ENCODE data around the gene ISY1. TPM values are rescaled to one million over a fixed set of nuclear protein-coding genes. Genes with fewer than 3 reads are reported as not detected.

ISY1 gene
- total RNA-seq, 1 experiment from 2014 or later: 43.6 TPM

DNA sequence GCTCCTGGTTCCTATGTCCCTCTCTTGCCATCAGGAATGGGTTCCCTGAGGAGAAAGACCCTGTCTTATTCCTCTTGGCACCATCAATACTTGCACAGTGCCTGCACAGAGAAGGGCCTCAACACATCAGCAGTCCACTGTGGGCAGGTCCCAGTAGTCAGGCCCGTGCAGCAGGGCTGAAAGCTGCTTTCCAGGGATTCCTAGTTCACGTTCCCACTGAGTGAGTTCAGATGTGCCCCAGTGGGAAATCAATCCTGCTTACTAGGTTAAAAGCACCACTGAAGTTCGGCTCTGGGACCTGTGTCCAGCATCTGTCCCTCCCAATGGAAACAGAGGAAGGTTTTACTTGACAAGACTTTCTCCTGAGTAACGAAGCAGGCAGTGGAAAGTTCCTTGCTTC, 55.0 kb downstream of the ISY1 start (continued):
- TF ChIP-seq, protein P1, sequence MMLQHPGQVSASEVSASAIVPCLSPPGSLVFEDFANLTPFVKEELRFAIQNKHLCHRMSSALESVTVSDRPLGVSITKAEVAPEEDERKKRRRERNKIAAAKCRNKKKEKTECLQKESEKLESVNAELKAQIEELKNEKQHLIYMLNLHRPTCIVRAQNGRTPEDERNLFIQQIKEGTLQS (IDR thresholded peaks at IDR 0.05): no peak
- TF ChIP-seq, protein P2, sequence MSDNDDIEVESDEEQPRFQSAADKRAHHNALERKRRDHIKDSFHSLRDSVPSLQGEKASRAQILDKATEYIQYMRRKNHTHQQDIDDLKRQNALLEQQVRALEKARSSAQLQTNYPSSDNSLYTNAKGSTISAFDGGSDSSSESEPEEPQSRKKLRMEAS (IDR thresholded peaks at IDR 0.05): no peak
- no peak for TF ChIP-seq TCF7L2 (IDR thresholded peaks at IDR 0.05; ENCODE audit: borderline replicate concordance, extremely low read depth, insufficient read depth, insufficient read length)
- TF ChIP-seq SRF (IDR thresholded peaks at IDR 0.05; ENCODE audit: low read depth): no peak

DNA sequence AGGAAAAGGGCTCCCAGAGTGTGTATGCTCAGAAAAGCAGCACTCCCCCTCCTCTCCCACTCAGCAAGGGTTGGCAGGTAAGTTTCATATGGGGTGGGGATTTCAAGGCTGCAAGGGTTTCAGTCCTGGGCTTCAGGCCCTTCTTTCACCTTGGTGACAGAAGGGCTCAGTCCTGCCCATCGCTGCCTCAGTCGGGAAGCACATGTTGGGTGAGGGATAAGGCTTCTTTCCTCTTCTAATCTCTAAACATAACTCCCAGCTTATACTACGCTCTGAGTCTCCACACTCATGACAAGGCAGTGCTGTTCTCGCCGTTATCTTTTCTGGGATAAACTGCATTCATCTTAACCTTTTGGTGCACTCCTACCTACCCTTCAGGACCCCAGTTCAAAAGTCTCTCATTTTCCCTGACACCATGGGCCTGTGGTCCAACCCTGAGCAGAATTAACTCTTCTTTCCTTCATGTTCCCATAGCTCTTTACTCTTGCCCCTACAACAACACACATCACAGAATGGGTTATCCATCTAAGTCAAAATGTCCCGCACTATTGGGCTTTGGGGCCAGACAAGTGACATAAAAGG, 56.3 kb downstream of the ISY1 start:
- Histone ChIP-seq H3K4me2 (ENCODE audit: low read length) (no peak overlapping the region), H3K4me1 (ENCODE audit: control insufficient read depth in 1 of 2, insufficient read depth in 2 of 2, low read length in 2 of 2) (no peaks in the 10 kb centered on the region), H3K27me3 (ENCODE audit: insufficient read depth, low read length) (no peaks in the 10 kb centered on the region), H2AFZ (ENCODE audit: low read depth, low read length, poor library complexity, severe bottlenecking) (no peak overlapping the region), H3K36me3 (ENCODE audit: control insufficient read depth in 1 of 2, insufficient read depth in 2 of 2, low read length in 2 of 2) (no peaks in the 10 kb centered on the region), H4K20me1 (ENCODE audit: insufficient read depth) (no peaks in the 10 kb centered on the region), H3K79me2 (ENCODE audit: insufficient read depth, low read length) (no peaks in the 10 kb centered on the region), H3K4me3 (replicated peaks in 1 of 2; ENCODE audit: low read depth in 1 of 2, low read length in 2 of 2) (no peak overlapping the region), H3K9ac (ENCODE audit: low read length) (no peak overlapping the region), H3K9me2 (ENCODE audit: insufficient read depth) (no peaks in the 10 kb centered on the region), H3K9me3 (ENCODE audit: control insufficient read depth in 1 of 2, insufficient read depth in 1 of 2, low read depth in 1 of 2, low read length in 2 of 2) (no peaks in the 10 kb centered on the region), H3K27ac (ENCODE audit: low read depth, low read length) (no peak overlapping the region)
- no TSS peak for BruUV-seq (replicated peaks)
- no peak for TF ChIP-seq EGR1 (IDR thresholded peaks at IDR 0.05; ENCODE audit: low read depth)
- TF ChIP-seq POLR2AphosphoS5 (IDR thresholded peaks at IDR 0.05; ENCODE audit: low read depth, low read length): no peak
- TF ChIP-seq JUND (IDR thresholded peaks at IDR 0.05): no peak
- no peak for TF ChIP-seq FOSL1 (IDR thresholded peaks at IDR 0.05; ENCODE audit: low read depth)
- TF ChIP-seq, protein P3, sequence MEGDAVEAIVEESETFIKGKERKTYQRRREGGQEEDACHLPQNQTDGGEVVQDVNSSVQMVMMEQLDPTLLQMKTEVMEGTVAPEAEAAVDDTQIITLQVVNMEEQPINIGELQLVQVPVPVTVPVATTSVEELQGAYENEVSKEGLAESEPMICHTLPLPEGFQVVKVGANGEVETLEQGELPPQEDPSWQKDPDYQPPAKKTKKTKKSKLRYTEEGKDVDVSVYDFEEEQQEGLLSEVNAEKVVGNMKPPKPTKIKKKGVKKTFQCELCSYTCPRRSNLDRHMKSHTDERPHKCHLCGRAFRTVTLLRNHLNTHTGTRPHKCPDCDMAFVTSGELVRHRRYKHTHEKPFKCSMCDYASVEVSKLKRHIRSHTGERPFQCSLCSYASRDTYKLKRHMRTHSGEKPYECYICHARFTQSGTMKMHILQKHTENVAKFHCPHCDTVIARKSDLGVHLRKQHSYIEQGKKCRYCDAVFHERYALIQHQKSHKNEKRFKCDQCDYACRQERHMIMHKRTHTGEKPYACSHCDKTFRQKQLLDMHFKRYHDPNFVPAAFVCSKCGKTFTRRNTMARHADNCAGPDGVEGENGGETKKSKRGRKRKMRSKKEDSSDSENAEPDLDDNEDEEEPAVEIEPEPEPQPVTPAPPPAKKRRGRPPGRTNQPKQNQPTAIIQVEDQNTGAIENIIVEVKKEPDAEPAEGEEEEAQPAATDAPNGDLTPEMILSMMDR (IDR thresholded peaks at IDR 0.05 in 2 of 3, conservative IDR thresholded peaks at IDR 0.05 in 1 of 3; ENCODE audit: borderline replicate concordance in 1 of 3, insufficient read depth in 1 of 3, low read depth in 2 of 3, low read length in 2 of 3): no peak
- no peak for TF ChIP-seq ZNF274 (IDR thresholded peaks at IDR 0.05; ENCODE audit: low read depth, low read length)
- TF ChIP-seq, protein P4, sequence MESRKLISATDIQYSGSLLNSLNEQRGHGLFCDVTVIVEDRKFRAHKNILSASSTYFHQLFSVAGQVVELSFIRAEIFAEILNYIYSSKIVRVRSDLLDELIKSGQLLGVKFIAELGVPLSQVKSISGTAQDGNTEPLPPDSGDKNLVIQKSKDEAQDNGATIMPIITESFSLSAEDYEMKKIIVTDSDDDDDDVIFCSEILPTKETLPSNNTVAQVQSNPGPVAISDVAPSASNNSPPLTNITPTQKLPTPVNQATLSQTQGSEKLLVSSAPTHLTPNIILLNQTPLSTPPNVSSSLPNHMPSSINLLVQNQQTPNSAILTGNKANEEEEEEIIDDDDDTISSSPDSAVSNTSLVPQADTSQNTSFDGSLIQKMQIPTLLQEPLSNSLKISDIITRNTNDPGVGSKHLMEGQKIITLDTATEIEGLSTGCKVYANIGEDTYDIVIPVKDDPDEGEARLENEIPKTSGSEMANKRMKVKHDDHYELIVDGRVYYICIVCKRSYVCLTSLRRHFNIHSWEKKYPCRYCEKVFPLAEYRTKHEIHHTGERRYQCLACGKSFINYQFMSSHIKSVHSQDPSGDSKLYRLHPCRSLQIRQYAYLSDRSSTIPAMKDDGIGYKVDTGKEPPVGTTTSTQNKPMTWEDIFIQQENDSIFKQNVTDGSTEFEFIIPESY (IDR thresholded peaks at IDR 0.05; ENCODE audit: extremely low read depth, insufficient replicate concordance, low read length): no peak
- TF ChIP-seq RAD21 (IDR thresholded peaks at IDR 0.05; ENCODE audit: low read depth): no peak
- TF ChIP-seq SP1 (IDR thresholded peaks at IDR 0.05; ENCODE audit: low read depth): no peak
- no peak for TF ChIP-seq ZFX (IDR thresholded peaks at IDR 0.05)
- TF ChIP-seq, protein P1 (IDR thresholded peaks at IDR 0.05): no peak
- no peak for TF ChIP-seq SRF (IDR thresholded peaks at IDR 0.05; ENCODE audit: low read depth)
- TF ChIP-seq, protein P5, sequence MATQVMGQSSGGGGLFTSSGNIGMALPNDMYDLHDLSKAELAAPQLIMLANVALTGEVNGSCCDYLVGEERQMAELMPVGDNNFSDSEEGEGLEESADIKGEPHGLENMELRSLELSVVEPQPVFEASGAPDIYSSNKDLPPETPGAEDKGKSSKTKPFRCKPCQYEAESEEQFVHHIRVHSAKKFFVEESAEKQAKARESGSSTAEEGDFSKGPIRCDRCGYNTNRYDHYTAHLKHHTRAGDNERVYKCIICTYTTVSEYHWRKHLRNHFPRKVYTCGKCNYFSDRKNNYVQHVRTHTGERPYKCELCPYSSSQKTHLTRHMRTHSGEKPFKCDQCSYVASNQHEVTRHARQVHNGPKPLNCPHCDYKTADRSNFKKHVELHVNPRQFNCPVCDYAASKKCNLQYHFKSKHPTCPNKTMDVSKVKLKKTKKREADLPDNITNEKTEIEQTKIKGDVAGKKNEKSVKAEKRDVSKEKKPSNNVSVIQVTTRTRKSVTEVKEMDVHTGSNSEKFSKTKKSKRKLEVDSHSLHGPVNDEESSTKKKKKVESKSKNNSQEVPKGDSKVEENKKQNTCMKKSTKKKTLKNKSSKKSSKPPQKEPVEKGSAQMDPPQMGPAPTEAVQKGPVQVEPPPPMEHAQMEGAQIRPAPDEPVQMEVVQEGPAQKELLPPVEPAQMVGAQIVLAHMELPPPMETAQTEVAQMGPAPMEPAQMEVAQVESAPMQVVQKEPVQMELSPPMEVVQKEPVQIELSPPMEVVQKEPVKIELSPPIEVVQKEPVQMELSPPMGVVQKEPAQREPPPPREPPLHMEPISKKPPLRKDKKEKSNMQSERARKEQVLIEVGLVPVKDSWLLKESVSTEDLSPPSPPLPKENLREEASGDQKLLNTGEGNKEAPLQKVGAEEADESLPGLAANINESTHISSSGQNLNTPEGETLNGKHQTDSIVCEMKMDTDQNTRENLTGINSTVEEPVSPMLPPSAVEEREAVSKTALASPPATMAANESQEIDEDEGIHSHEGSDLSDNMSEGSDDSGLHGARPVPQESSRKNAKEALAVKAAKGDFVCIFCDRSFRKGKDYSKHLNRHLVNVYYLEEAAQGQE (IDR thresholded peaks at IDR 0.05; ENCODE audit: low read depth): no peak
- no peak for TF ChIP-seq ELF1 (IDR thresholded peaks at IDR 0.05; ENCODE audit: borderline replicate concordance, low read depth)
- CTCF ChIA-PET: no interaction called here
- RAD21 ChIA-PET (ENCODE audit: low non-redundant PET in 1 of 2, low total read pairs in 2 of 2, uncharacterized antibody in 2 of 2, unreplicated experiment in 2 of 2): no interaction called here
- DNase-seq (ENCODE audit: low read depth, low spot score): no peak
- intact Hi-C loops (cut with micrococcal nuclease): no loop called here
- ATAC-seq: no peak
- POLR2A ChIA-PET: no interaction called here

All from HCT116 (cell line).